GM21529 (cell line): ENCODE results near the gene ENOX1.

Experiments
- ATAC-seq: cut with Tn5 transposase; IDR thresholded peaks from one replicate; pipeline ENCODE4 v1.9.1; 2021; ENCODE audit not compliant: unreplicated experiment

ENOX1 gene

GRCh38 chr13:43676320-43676719, 110.5 kb downstream of the ENOX1 start:
- peak; percentile 99 for ATAC-seq

GRCh38 chr13:43675577-43675976, 111.2 kb downstream of the ENOX1 start:
- no peak for ATAC-seq

GRCh38 chr13:43669964-43670363, 116.8 kb downstream of the ENOX1 start:
- ATAC-seq: no peak

GRCh38 chr13:43669101-43669500, 117.7 kb downstream of the ENOX1 start:
- ATAC-seq: no peak

- no peak for ATAC-seq
These were observed 120.4 kb downstream of the ENOX1 start for GRCh38 chr13:43666403-43666802.

GRCh38 chr13:43665388-43665787, 121.4 kb downstream of the ENOX1 start:
- ATAC-seq: no peak

- no peak for ATAC-seq
These were observed 122.0 kb downstream of the ENOX1 start for GRCh38 chr13:43664700-43665191.

GRCh38 chr13:43663474-43664090, 123.2 kb downstream of the ENOX1 start:
- ATAC-seq: no peak

GRCh38 chr13:43662976-43663375, 123.8 kb downstream of the ENOX1 start:
- no peak for ATAC-seq

GRCh38 chr13:43661161-43661830, 125.5 kb downstream of the ENOX1 start:
- no peak for ATAC-seq

- no peak for ATAC-seq
These were observed 129.3 kb downstream of the ENOX1 start for GRCh38 chr13:43657485-43657884.

- ATAC-seq: no peak
These were observed 132.8 kb downstream of the ENOX1 start for GRCh38 chr13:43653980-43654379.

- ATAC-seq: no peak
These were observed 133.4 kb downstream of the ENOX1 start for GRCh38 chr13:43653395-43653794.

- no peak for ATAC-seq
These were observed 134.0 kb downstream of the ENOX1 start for GRCh38 chr13:43652760-43653159.

GRCh38 chr13:43650882-43651281, 135.9 kb downstream of the ENOX1 start:
- no peak for ATAC-seq

- no peak for ATAC-seq
These were observed 138.0 kb downstream of the ENOX1 start for GRCh38 chr13:43648733-43649132.

- ATAC-seq: no peak
These were observed 139.3 kb downstream of the ENOX1 start for GRCh38 chr13:43647471-43647870.

- ATAC-seq: no peak
These were observed 146.3 kb downstream of the ENOX1 start for GRCh38 chr13:43640476-43640875.

GRCh38 chr13:43631106-43631505, 155.7 kb downstream of the ENOX1 start:
- no peak for ATAC-seq

GRCh38 chr13:43629691-43630480, 156.9 kb downstream of the ENOX1 start:
- ATAC-seq: no peak

- no peak for ATAC-seq
These were observed 159.8 kb downstream of the ENOX1 start for GRCh38 chr13:43626994-43627393.

GRCh38 chr13:43614063-43614462, 172.7 kb downstream of the ENOX1 start:
- ATAC-seq: no peak
